Panc1 (cell line): ENCODE results near the gene ACP4. TPM values are rescaled to one million over a fixed set of nuclear protein-coding genes. Genes with fewer than 3 reads are reported as not detected.

Experiments
- ATAC-seq: fragments of 200-7000 bp; cut with Tn5 transposase; 2 replicates; pipeline ENCODE4 v1.9.1; 2020; ENCODE audit warnings: mild to moderate bottlenecking, moderate library complexity
- BruUV-seq: library from RNA; stranded (reverse); fragments of 400-500 nt; replicated peaks from 2 replicates; lab custom pipeline; 2021; lab: Mats Ljungman, UMichigan
- CTCF ChIA-PET: fragments of 300-600 bp; sonication (Branson Sonifier 250); formaldehyde crosslinking; loops from one replicate; lab custom pipeline; 2022; ENCODE audit warnings: antibody characterized with exemption; lab: Charles Lee
- POLR2A ChIA-PET: fragments of 300-600 bp; sonication (Branson Sonifier 250); formaldehyde crosslinking; loops from one replicate; lab custom pipeline; 2022; ENCODE audit warnings: antibody characterized with exemption; lab: Charles Lee
- DNase-seq: peaks from one replicate; pipeline ENCODE4 v3.0.0-alpha.2; 2010; ENCODE audit warnings: low read depth, low spot score
- H3K27ac ChIP-seq: 2 replicates; pipeline ENCODE4 v1.5.1; 2011; ENCODE audit warnings: mild to moderate bottlenecking, low read length, inconsistent platforms
- H3K27me3 ChIP-seq: fragments of 200-500 bp; sonication (Bioruptor generic); 2 replicates; pipeline ENCODE4 v1.6.0; 2014; ENCODE audit warnings: low read length, inconsistent platforms; ENCODE audit not compliant: control insufficient read depth, insufficient read depth
- H3K36me3 ChIP-seq: fragments of 200-500 bp; sonication (Bioruptor generic); 2 replicates; pipeline ENCODE4 v1.5.1; 2014; ENCODE audit warnings: inconsistent platforms, mild to moderate bottlenecking, low read length, moderate library complexity; ENCODE audit not compliant: control insufficient read depth, insufficient read depth
- H3K4me1 ChIP-seq: 2 replicates; pipeline ENCODE4 v1.5.1; 2011; ENCODE audit warnings: inconsistent platforms, mild to moderate bottlenecking, low read length, moderate library complexity; ENCODE audit not compliant: control insufficient read depth, insufficient read depth
- H3K4me3 ChIP-seq, 2 experiments: 2 replicates each; pipeline ENCODE4 v1.5.1; 2011 to 2012; ENCODE audit warnings: low read depth in 2 of 2, low read length in 2 of 2, mild to moderate bottlenecking in 2 of 2, inconsistent platforms in 1 of 2, moderate library complexity in 1 of 2
- H3K9me3 ChIP-seq: fragments of 200-500 bp; sonication (Bioruptor generic); 2 replicates; pipeline ENCODE4 v1.5.1; 2014; ENCODE audit warnings: low read depth, mild to moderate bottlenecking, inconsistent platforms, low read length, moderate library complexity; ENCODE audit not compliant: control insufficient read depth, insufficient read depth
- POLR2AphosphoS5 ChIP-seq: IDR thresholded peaks from 2 replicates; pipeline ENCODE4 v1.6.1; 2012; ENCODE audit warnings: mild to moderate bottlenecking, low read depth, low read length, moderate library complexity
- SIN3A ChIP-seq: IDR thresholded peaks from 2 replicates; pipeline ENCODE4 v1.6.1; 2012; ENCODE audit warnings: low read depth, mild to moderate bottlenecking, low read length, moderate library complexity, borderline replicate concordance; ENCODE audit not compliant: insufficient read depth
- TCF7L2 ChIP-seq: IDR thresholded peaks from 2 replicates; pipeline ENCODE4 v1.6.1; 2011; ENCODE audit warnings: mild to moderate bottlenecking, low read depth, low read length, inconsistent platforms
- in situ Hi-C: cut with HindIII; loops from 2 replicates; pipeline ENCODE4 v1.10.0; 2016; ENCODE audit warnings: low sequenced_read_pairs, low pct_unique_long_range_greater_than_20kb
- intact Hi-C: fragments of 100-400 bp; cut with micrococcal nuclease; formaldehyde crosslinking; loops from one replicate; pipeline ENCODE4 v1.10.0; 2022; ENCODE audit not compliant: unreplicated experiment
- total RNA-seq: library from RNA; stranded (reverse); gene quantifications from one replicate; pipeline ENCODE4 v1.2.1, GENCODE V29; 2021; ENCODE audit not compliant: unreplicated experiment
- TF ChIP-seq, protein P1 (sequence below): fragments of 450-650 bp; IDR thresholded peaks from 2 replicates; pipeline ENCODE4 v1.5.1; 2017; ENCODE audit warnings: mild to moderate bottlenecking
- TF ChIP-seq, protein P2 (sequence below), 2 experiments: IDR thresholded peaks; 2 replicates each; pipeline ENCODE4 v1.6.1; 2011 to 2012; ENCODE audit warnings: low read depth in 2 of 2, control low read depth in 1 of 2, low read length in 1 of 2, mild to moderate bottlenecking in 1 of 2, moderate library complexity in 1 of 2; ENCODE audit not compliant: insufficient read depth in 1 of 2

ACP4 gene
- total RNA-seq, 1 experiment from 2014 or later = not detected

DNA sequence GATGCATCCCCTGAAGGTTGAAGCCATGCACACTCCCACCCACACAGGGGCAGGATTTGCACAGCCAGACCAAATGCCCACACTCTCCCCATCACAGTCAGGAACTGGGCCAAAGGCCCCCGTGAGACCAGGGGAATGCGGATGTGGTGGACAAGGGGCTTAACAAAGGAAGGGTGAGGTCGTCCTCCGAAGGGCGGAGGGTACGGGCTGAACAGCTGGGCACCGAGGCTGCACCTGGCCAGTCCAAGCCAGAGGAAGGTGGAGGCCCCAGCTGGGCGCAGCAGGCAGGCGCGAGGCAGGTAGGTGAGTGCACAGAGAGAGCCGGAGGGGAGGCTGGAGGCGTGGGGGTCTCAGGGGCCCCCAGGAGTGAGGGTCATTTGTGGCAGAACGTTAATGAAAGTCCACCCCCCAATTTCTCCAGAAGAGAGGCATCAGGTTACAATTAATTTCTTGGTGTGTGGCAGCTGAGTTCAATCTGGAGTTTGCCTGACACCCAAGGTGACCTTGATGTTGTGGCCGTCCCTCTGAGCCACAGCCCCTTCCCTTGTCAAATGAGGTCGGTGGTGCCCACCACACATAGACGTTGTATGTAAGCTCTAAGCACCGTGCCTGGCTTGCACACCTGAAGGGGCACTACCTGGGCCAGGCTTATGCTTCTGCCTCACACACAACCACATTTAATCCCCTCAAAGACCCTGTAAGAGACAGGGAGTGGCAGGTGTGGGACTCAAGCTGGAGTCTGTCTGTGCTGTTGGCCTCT lies 40.2 kb downstream of the ACP4 start:
- Histone ChIP-seq H3K4me1 (no peaks in the 10 kb centered on the region), H3K4me3 (no peak overlapping the region), H3K27ac (no peak overlapping the region), H3K36me3 (no peaks in the 10 kb centered on the region), H3K9me3 (no peaks in the 10 kb centered on the region), H3K27me3 (no peaks in the 10 kb centered on the region)
- BruUV-seq = no TSS peak
- intact Hi-C loops = no loop called here
- DNase-seq (no peak), ATAC-seq (no peak)
- POLR2A ChIA-PET = no interaction called here
- TF ChIP-seq, protein P1, sequence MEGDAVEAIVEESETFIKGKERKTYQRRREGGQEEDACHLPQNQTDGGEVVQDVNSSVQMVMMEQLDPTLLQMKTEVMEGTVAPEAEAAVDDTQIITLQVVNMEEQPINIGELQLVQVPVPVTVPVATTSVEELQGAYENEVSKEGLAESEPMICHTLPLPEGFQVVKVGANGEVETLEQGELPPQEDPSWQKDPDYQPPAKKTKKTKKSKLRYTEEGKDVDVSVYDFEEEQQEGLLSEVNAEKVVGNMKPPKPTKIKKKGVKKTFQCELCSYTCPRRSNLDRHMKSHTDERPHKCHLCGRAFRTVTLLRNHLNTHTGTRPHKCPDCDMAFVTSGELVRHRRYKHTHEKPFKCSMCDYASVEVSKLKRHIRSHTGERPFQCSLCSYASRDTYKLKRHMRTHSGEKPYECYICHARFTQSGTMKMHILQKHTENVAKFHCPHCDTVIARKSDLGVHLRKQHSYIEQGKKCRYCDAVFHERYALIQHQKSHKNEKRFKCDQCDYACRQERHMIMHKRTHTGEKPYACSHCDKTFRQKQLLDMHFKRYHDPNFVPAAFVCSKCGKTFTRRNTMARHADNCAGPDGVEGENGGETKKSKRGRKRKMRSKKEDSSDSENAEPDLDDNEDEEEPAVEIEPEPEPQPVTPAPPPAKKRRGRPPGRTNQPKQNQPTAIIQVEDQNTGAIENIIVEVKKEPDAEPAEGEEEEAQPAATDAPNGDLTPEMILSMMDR = no peak
- TF ChIP-seq TCF7L2 (no peak), POLR2AphosphoS5 (no peak), SIN3A (no peak)
- TF ChIP-seq, protein P2, sequence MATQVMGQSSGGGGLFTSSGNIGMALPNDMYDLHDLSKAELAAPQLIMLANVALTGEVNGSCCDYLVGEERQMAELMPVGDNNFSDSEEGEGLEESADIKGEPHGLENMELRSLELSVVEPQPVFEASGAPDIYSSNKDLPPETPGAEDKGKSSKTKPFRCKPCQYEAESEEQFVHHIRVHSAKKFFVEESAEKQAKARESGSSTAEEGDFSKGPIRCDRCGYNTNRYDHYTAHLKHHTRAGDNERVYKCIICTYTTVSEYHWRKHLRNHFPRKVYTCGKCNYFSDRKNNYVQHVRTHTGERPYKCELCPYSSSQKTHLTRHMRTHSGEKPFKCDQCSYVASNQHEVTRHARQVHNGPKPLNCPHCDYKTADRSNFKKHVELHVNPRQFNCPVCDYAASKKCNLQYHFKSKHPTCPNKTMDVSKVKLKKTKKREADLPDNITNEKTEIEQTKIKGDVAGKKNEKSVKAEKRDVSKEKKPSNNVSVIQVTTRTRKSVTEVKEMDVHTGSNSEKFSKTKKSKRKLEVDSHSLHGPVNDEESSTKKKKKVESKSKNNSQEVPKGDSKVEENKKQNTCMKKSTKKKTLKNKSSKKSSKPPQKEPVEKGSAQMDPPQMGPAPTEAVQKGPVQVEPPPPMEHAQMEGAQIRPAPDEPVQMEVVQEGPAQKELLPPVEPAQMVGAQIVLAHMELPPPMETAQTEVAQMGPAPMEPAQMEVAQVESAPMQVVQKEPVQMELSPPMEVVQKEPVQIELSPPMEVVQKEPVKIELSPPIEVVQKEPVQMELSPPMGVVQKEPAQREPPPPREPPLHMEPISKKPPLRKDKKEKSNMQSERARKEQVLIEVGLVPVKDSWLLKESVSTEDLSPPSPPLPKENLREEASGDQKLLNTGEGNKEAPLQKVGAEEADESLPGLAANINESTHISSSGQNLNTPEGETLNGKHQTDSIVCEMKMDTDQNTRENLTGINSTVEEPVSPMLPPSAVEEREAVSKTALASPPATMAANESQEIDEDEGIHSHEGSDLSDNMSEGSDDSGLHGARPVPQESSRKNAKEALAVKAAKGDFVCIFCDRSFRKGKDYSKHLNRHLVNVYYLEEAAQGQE (IDR thresholded peaks at IDR 0.05; ENCODE audit: insufficient read depth in 1 of 2, low read depth in 2 of 2, low read length in 1 of 2) = no peak
- CTCF ChIA-PET = no interaction called here
- in situ Hi-C loops = no loop called here

DNA sequence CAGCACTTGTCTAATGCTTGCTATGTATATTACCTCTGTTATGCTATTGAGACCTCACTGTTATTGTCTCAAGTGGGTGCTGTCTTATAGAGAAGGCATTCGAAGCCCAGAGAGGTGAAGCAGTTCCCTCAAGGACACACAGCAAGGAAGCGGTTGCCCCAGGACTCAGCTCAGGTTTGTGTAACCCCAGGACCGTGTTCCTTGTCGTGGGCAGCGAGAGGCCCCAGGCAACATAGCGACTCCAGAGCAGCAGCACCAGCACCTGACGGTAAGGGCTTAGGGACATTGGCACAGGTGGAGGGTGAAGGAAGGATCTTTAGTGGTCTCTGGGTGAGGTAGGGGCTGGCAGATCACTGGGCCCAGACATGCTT lies 40.8 kb downstream of the ACP4 start:
- no peaks in the 10 kb centered on the region for H3K27me3 ChIP-seq
- no peak overlapping the region for H3K27ac ChIP-seq
- no peak for TF ChIP-seq TCF7L2
- no peak for TF ChIP-seq POLR2AphosphoS5
- no peak for TF ChIP-seq SIN3A
- TF ChIP-seq, protein P2 (IDR thresholded peaks at IDR 0.05; ENCODE audit: insufficient read depth in 1 of 2, low read depth in 2 of 2, low read length in 1 of 2) = no peak
- TF ChIP-seq, protein P1 = no peak
- ATAC-seq (no peak), DNase-seq (no peak)
- H3K36me3 ChIP-seq = no peaks in the 10 kb centered on the region
- POLR2A ChIA-PET = no interaction called here
- H3K4me3 ChIP-seq = no peak overlapping the region
- in situ Hi-C loops = no loop called here
- no peaks in the 10 kb centered on the region for H3K4me1 ChIP-seq
- CTCF ChIA-PET = no interaction called here
- no peaks in the 10 kb centered on the region for H3K9me3 ChIP-seq
- intact Hi-C loops = no loop called here
- BruUV-seq = no TSS peak
